NCI-H82 (cell line): Measurements from ENCODE around the gene NRXN3.

Source experiments
- DNase-seq: peaks from one replicate; lab custom pipeline; 2025; lab: John Stamatoyannopoulos, UW

NRXN3 gene

DNA sequence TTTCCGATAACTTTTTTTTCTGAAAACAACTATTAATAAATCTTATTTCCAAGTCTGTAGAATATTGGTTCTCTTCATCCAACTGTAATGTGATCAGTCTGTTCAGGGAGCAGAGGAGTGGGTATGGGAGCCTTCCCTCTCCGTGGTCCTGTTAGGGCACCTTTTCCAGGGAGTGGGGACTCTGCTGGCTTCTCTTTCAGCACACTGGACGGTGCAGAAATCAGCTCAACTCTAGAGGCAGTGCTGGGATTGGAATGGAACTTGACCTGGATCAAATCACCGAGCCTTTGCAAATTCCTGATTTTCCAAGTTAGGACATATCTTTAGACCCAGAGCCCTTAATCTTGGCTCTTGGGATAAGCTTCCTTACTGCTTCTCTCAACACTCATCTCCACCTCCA, 1410.7 kb downstream of the NRXN3 start:
- no peak for DNase-seq

DNA sequence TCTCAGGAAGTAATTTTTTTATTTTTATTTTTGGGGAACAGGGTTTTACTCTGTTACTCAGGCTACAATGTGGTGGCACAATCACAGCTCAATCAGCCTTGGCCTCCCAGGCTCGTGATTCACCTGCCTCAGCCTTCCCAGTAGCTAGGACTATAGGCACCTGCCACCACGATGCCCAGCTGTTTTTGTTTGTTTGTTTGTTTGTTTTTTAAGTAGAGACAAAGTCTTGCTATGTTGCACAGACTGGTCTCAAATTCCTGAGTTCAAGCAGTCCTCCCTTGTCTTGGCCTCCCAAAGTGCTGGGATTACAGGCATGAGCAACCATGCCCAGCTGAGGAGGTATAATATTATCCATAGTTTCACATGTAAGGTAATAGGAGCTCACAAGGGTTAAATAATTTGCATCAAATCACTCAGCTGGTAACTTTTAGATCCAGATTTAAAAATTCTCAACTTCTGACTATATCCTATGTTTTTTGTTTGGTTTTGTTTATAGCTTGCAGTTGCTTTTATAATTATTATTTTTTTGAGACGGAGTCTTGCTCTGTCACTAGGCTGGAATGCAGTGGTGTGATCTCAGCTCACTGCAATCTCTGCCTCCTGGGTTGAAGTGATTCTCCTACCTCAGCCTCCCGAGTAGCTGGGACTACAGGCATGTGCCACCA, 1411.9 kb downstream of the NRXN3 start:
- no peak for DNase-seq

DNA sequence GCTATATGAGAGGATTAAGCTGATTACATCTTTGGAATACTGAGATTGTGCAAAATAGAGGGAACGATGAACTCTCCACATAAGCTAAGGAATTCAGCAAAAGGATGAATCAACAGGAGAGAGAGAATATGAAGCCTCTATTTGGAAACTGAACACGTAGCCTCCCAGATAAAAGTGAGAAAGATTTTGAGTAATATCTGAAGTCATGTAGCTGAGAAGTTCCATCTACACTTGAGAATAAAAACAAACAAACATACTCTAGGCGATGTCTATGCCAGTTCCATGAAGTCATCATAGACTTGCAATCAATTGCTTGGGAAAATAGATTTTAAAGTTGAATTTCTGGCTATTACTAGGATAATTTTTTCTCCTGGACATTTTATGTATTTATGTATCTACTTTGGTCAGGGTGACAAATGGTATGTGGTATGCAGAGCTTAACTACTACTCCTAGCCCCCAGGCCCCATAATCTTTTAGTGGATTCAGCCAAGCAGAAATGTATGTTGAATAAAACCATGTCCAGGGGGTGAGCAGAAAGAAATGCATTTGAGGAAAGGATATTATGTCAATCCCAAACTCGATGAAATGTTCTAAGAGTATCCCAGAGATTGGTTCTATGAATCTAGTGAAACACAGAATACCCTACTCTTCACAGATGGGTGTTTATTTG, 1413.7 kb downstream of the NRXN3 start:
- peak; percentile 15 for DNase-seq

DNA sequence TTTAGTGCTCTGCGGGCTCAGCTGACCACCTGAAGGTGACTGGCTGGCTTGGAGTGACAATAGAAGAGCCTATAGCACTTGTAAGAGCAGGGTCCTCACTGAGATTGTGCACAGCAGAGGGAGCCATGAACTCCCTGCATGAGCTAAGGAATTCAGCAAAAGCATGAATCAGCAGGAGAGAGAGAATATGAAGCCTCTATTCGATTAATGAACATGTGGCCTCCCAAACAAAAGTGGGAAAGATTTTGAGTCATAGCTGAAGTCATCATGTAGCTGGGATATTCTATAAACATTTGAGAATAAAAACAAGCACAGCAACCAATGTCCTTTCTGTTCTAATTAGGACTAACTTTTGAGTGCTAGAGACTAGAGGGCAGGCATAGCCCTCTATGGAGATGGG, 1414.5 kb downstream of the NRXN3 start:
- DNase-seq: peak; percentile 7

DNA sequence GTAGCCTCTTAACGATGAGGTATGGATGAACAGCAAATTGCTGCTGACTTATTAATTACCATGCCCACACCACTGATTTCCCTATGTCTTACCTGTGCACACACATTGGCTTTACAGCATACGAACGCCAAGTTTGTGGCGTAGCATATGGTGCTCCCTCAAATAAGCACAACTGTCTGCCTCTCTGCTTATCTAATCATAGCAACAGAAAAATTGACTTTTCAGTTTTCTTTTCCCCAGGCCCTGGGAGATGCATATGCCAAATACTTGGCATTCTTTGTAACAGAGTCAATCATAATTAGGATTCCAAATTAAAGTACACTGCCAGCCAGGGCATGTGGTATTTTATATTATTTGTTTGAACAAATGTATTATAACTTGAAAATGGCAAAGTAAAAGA, 1415.7 kb downstream of the NRXN3 start:
- DNase-seq: no peak

DNA sequence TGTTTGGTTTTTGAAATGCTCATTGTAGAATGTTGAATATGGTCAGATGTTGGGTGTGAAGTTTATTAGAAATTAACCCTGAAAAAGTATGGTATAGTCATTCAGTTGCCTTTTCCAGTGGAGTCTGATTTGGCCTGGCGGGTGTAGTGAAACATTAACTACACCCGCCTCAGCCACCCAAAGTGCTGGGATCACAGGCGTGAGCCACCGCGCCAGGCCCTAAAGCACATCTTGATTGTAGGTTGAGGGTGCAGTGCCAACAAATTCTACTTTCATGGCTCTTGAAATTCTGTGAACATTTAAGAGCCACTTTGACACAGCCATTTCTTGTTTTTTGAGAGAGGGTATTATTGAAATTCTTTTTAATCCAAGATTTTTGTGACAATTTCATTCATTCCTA, 1416.2 kb downstream of the NRXN3 start:
- no peak for DNase-seq

DNA sequence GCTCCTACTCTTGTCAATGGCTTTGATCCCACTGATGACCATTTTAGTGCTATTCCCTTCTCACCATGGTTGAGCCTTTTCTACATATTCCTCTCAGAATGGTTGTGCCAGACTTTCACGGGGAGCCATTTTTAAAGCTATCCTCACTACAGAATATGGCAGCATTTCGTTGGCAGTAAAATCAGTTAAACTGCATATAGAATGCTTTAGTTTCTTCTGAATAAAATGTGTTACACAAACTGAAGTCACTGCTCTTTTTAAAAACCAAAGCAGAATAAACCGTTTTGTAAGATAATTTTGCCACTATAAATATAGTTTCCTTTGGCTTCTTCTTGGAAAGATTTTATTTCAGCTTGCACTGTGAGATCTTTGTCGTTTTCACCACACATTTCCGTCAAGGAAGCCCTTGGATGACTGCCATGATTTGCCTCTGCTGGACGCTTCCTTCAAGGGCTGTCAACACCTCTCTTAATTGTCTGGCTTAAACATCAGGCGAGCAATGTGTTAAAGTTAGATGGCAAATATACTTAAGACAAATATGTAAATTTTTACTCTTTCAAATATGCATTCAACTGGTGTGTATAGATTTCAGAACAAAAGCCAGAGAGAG, 1416.9 kb downstream of the NRXN3 start:
- DNase-seq: no peak

DNA sequence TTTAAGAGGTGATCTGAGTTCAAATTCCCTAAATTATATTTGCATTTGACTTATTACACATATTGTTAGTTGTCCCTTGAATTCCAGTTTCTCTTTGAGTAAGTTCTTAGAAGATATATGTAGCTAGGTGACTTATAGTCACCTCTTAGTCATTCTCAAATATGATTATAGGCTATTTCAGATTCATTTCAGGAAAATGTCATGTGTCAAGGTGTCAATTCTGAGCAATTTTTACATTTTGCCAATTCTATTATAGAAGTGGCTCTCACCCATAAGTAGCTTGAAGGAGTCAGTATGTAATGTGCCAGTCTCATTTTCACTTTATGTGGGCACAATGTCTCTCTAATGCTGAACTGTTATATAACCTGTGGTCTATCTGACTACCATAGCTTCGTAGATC, 1417.7 kb downstream of the NRXN3 start:
- DNase-seq: no peak

DNA sequence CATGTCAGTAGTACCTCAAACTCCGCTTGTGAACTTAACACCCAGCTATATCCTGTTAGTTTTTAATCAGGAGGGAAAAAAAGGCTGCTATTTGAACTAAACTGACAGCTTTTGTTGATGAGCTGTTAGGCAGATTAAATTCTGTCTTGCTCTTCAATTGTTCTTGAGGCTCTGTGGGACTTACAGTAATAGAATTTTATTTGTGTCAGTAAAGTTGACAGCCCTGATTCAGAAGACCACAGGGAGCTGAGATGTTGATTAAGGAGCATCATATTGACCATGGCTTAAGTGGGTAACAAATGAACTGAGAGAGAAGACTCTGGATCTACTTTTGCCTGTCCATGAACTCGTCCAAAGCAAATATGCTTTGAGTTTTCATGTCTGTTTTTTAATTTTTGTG, 1418.2 kb downstream of the NRXN3 start:
- DNase-seq: no peak

DNA sequence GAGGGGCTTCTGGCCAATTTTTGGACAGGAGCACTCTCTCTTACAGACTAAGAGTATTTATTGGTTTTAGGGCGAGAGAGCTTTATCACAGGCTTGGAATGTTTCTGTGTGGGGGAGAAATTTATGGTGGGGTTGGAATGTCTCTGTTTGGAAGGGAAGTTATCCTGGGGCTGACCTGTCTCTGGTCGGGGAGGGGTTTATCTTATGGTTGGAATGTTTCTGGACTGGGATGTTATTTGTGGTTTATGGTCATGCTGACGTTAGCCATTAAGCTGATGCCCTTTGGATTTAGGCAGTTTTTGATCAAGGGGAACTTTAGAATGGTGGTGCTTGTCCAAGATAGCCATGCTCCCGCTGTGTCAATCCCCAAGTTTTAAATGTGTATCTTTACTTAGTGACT, 1426.4 kb downstream of the NRXN3 start:
- DNase-seq: no peak

DNA sequence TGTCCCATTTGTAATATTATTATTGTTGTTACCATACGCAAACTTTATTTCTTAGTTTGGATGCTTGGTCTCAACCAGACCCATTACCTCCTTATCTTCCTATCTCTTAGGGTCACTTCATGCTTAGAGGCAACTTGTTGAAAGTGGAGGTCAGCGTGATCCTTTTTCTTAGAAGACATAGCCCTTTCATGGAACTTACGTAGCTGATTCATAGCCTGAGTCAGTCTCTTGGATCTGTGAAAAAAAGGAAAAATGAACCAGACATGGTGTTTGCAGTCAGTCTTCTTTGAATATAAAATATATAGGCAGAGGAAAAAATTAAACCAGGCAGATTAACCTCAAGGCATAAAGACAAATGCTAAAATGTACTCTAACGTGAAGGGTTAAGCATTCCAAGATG, 1427.4 kb downstream of the NRXN3 start:
- DNase-seq: no peak

DNA sequence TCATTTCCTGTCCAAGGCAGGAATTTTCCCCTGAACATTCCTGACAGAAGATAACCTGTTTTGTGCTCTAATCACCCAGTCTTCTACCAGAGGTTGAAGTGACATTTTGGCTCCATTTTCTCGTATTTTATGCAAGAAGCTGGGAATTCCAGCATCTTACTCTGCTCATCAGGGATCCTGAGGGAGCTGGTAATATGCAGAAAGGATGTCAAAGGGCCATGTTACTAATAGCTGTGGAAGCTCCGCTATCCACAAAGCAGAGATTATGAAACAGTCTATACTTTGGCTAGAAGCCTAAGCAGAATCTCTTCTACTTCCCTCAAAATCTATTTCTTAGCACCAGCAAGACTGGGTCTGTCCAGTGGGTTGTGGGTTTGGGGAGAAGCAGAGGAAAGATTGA, 1428.2 kb downstream of the NRXN3 start:
- no peak for DNase-seq

DNA sequence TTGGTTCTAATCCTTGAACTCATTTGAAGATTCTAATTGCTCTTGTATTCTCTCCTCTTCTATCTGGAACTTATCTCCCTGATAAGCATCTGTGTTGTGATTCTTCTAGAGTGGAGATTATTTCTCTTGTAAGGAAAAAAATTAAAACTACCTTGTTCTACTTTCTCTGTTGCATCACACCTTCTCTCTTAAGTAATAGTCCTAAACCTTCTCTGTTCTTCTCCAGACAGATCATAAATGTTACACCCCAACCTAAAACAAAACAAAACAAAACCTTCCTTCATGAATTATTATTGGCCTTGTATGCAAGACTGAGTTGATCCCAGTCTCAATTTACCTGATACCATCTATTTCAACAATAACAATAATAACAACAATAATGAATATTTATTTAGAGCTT, 1429.1 kb downstream of the NRXN3 start:
- no peak for DNase-seq

DNA sequence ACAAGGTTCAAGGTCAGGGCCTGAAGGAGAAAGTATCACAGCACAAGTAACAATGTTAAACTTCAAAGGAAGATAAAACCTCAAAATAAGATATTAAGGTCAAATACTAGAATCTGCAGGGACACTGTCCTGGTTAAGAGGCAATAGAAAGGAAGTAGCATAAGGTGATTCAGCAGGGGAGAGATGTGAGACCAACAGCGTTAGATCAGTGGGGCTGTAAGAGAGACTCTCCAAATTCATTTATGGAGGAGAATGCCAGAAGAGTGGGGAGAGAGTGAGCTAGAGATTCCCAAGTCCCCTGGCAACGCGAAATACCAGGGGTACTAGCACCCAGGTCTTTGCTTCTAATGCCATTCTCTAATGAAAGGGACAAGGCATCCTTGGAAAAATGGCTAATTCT, 1430.2 kb downstream of the NRXN3 start:
- DNase-seq: no peak

DNA sequence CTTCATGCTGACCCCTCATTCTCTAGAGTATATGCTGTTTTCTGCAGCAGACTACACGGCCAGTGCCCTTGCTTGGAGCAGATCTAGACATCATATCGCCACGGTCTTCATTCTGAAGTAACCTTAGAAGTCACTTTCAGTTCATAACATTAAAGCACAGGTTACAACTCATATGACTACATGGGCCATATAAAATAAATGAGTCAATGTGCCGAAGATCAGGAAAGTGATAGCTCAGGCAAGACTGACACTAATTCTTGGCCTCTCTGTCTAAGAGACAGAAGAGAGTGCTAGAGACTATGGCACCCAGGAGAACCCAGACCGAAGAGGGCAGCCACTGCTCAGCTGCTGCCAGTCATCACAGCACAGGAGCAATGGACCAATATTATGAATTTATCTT, 1431.4 kb downstream of the NRXN3 start:
- no peak for DNase-seq

DNA sequence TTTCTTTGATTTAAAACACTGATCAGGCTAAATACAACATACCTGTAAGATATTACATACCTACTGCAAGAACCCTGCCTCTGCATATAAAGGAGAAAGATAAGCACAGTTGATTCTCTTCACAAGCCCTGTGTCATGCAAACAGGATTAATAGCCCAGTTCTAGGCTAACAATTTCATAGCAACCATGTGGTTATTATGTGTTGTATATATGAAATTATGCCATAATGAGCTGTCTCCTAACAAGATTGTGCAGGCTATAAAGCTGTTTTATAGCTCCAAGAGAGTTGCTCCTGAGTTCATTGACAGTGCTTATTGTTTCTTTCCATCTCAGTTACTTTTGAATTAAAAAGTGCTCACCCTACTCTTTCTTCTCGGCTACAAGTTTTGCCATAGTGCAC, 1431.9 kb downstream of the NRXN3 start:
- no peak for DNase-seq

DNA sequence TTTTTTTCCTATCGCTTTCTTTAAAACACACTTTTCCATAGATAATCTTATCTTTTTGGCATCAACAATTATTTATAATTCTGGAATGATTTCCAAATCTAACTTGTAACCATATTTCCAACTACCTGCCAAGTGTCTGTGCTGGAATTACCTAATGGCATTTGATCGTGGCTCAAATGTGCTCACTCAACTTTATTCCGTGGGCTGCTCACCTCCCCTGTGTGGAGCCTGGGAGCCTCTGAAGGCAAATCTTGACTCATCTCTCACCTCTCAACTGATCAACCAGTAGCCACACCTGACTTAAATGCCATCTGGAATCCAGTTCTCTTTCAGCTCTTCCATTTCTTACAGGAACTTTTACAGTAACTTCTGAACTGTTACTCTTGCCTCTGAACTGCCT, 1432.6 kb downstream of the NRXN3 start:
- DNase-seq: no peak

DNA sequence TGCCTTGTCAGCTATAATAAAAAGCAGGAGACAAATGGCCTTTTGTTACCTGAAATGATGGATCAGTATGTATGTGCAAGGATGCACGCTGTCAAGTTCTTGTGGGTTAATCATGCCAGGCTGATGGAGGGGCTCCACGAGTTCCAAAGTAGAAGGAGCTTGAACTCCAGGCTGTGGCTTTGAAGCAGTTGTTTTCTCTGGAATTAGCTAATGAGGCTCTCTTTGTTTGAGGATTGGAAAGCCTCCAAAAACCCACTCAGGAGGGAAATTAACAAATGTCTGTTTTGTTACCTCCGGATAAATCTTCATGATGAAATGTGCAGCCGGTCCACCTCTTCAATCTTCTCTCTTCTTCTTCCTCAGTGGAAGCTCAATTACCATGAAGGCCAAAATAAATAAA, 1435.7 kb downstream of the NRXN3 start:
- no peak for DNase-seq

DNA sequence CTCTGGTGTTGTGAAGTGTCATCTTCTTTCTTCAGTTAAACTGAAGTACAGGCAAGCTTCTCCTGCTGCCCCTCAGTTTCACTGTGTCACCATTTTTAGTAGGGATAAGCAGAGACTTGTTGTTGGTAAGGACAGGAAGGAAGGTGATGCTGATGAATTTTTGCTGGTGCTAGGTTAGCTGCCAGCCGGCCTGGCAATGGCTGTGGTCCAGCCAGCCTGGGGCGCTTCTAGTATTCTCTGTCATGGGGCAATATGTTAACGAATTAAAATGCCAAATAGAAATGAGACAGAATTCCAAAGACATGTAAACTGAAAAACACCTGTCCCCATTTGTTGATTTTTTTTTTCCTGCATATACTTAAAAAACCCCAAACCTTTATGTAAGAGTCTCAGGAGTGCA, 1438.3 kb downstream of the NRXN3 start:
- no peak for DNase-seq

DNA sequence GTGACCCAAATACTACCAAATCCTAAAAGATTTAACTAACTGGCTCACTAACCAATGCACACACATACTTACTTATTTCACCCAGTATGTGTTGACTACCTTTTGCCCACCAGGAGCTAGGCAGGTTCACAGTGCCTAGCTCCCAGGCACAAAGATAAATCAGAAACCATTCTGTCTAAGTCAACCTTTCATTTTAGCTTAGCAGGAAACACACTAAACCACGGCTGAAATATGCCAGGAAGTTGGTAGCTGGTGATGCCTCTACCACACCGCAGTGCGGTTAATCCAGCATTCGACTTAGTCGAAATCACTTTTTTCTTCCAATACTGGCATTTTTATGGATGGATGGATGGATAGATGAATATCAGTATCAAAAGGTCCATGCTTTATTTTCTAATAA, 1443.5 kb downstream of the NRXN3 start:
- DNase-seq: no peak

DNA sequence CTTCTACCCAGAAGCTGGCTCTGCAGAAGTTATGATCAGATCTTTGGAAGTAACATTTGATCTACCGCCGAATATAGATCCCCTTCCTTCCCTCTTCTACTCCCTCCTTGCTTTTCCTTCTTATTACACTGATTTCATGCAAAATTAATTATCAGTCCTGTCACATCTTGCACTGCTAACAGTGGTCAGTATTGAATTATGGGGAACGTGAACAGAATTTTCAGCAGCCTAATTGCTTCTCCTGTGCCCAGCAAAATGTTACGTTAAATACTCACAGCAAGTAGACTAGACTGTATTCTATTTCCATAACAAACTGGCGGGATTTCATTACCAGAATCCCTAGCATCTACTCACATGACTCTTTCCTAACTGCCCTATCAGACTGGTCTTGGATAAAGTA, 1444.3 kb downstream of the NRXN3 start:
- no peak for DNase-seq

DNA sequence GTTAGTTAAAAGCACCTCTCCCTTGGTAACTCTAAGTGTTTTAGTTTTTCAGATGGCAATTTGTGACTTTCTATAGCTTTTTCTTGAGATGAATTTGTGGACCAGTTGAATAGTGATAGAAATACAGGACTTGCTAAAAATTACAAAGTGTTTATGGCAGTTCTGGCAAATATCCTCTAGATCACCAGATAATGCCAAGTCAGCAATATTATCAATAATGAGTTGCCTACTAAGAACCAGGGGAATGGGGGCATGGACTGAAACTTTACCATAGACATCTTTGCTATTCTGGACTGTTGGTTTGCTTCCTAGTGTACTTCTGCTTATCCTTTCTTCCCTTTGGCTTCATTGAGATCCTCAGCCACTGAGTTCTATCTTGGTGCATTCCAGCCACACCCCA, 1456.9 kb downstream of the NRXN3 start:
- no peak for DNase-seq

DNA sequence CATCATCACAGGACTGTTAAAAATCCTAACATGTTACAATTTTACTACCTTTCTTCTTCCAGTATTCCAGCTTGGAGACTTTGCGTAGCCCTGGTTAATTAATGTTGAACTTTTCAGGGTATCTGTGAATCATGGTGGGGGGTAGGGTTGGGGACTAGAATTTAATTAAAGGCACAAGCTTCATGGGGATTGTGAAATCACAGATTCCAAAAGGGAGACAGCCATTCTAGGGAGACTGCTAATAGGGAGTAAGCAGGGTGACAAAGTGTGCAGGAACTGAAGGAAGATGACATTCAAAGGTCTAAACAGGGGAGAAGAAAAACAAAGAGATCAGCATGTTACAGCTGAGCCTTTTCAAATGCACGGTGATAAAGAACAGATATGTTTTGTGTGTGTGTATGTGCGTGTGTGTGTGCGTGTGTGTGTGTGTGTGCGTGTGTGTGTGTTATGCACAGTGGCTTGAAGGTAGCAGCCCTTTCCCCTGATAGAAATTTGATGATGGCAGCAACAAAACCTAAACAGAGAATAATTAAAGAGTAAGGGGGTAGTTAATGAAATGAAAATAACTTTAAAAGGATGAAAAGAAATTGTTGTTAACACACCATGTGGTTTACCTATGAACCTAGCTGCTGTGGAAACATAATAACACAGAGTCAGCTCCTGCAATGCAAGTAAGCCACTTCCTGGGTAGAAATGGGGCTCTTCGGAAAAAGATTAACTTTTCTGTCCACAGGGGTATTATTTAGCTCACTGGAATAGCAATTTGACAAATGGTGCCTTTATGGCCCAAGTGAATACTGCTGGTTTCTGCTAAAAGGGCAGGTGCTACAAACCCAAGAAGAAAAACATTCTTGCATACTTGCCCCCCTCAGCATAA, 1459.5 kb downstream of the NRXN3 start:
- DNase-seq: no peak
